GM12878 (cell line): Measurements from ENCODE around the gene EML5. TPM values are rescaled to one million over a fixed set of nuclear protein-coding genes. Genes with fewer than 3 reads are reported as not detected.

Source experiments
- ATAC-seq: fragments of 200-7000 bp; cut with Tn5 transposase; 3 replicates; pipeline ENCODE4 v1.9.1; 2020; ENCODE audit warnings: mild to moderate bottlenecking, moderate library complexity
- BruUV-seq: library from RNA; stranded (reverse); fragments of 400-500 nt; replicated peaks from 2 replicates; lab custom pipeline; 2021; lab: Mats Ljungman, UMichigan
- CTCF ChIA-PET: fragments of 300-600 bp; sonication (Branson Sonifier 250); formaldehyde crosslinking; extraction: SDS; loops from one replicate; lab custom pipeline; 2021; ENCODE audit warnings: inconsistent platforms; lab: Yijun Ruan, JAX
- POLR2A ChIA-PET: fragments of 350-600 bp; formaldehyde crosslinking; extraction: SDS; loops from one replicate; lab custom pipeline; 2021; ENCODE audit warnings: inconsistent platforms; lab: Charles Lee
- RAD21 ChIA-PET: fragments of 300-600 bp; sonication (Branson Sonifier 250); formaldehyde crosslinking; loops from one replicate; lab custom pipeline; 2023; ENCODE audit warnings: antibody characterized with exemption; ENCODE audit not compliant: unreplicated experiment; lab: Charles Lee
- SMC1A ChIA-PET: fragments of 300-600 bp; sonication (Branson Sonifier 250); formaldehyde crosslinking; loops from one replicate; lab custom pipeline; 2023; ENCODE audit not compliant: unreplicated experiment, uncharacterized antibody; lab: Charles Lee
- DNase-seq: peaks from one replicate; pipeline ENCODE4 v3.0.0-alpha.2; 2011; ENCODE audit warnings: low read depth, low spot score
- FAIRE-seq: peaks from 3 replicates; lab custom pipeline; 2011; peaks lifted over from hg19 to GRCh38; lab: Jason Lieb, UNC
- H2AFZ ChIP-seq: 2 replicates; pipeline ENCODE4 v1.6.0; 2011; ENCODE audit warnings: low read depth, low read length, control low read depth; ENCODE audit not compliant: control insufficient read depth
- H3K27ac ChIP-seq: 2 replicates; pipeline ENCODE4 v1.5.1; 2011; ENCODE audit warnings: control low read depth; ENCODE audit not compliant: control insufficient read depth, insufficient read depth
- H3K27me3 ChIP-seq, 2 experiments: replicated peaks in 1 of 2; 2 replicates each; pipeline versions ENCODE4 v1.6.0 to v1.6.1; 2011; ENCODE audit warnings: low read length in 1 of 2; ENCODE audit not compliant: control insufficient read depth in 2 of 2, insufficient read depth in 2 of 2
- H3K36me3 ChIP-seq, 2 experiments: 2 replicates each; pipeline ENCODE4 v1.5.1; 2011; ENCODE audit warnings: low read length in 1 of 2; ENCODE audit not compliant: control insufficient read depth in 2 of 2, insufficient read depth in 2 of 2
- H3K4me1 ChIP-seq: 2 replicates; pipeline ENCODE4 v1.6.1; 2011; ENCODE audit warnings: mild to moderate bottlenecking, low read length, moderate library complexity, mixed read lengths; ENCODE audit not compliant: control insufficient read depth, insufficient read depth
- H3K4me2 ChIP-seq: 2 replicates; pipeline ENCODE4 v1.6.0; 2011; ENCODE audit warnings: control low read depth; ENCODE audit not compliant: control insufficient read depth, insufficient read depth
- H3K4me3 ChIP-seq: fragments of 200-600 bp; sonication (generic); 2 replicates; pipeline ENCODE4 v1.5.1; 2016
- H3K79me2 ChIP-seq: 2 replicates; pipeline ENCODE4 v1.6.0; 2011; ENCODE audit warnings: low read length; ENCODE audit not compliant: control insufficient read depth, insufficient read depth
- H3K9ac ChIP-seq: 2 replicates; pipeline ENCODE4 v1.8.0; 2011; ENCODE audit warnings: low read length, control low read depth, mixed read lengths; ENCODE audit not compliant: control insufficient read depth, insufficient read depth
- H3K9me3 ChIP-seq: replicated peaks from 3 replicates; pipeline ENCODE4 v1.5.1; 2011; ENCODE audit warnings: mild to moderate bottlenecking, low read length; ENCODE audit not compliant: control insufficient read depth, insufficient read depth
- H4K20me1 ChIP-seq: 2 replicates; pipeline ENCODE4 v1.6.0; 2011; ENCODE audit not compliant: control insufficient read depth, insufficient read depth
- NR2C2 ChIP-seq: IDR thresholded peaks from 2 replicates; pipeline ENCODE4 v1.6.1; 2011; ENCODE audit warnings: borderline replicate concordance, low read depth; ENCODE audit not compliant: control insufficient read depth, insufficient read length
- RUNX3 ChIP-seq: IDR thresholded peaks from 2 replicates; pipeline ENCODE4 v1.6.1; 2012; ENCODE audit warnings: low read length, inconsistent platforms
- SUPT20H ChIP-seq: IDR thresholded peaks from 2 replicates; pipeline ENCODE4 v1.6.1; 2011; ENCODE audit warnings: low read depth, mild to moderate bottlenecking, low read length, moderate library complexity, borderline replicate concordance; ENCODE audit not compliant: control insufficient read depth
- WGBS: methylation state at CpG from one replicate; pipeline ENCODE4 v1.1.6; 2016; ENCODE audit warnings: low lambda C conversion rate; ENCODE audit not compliant: insufficient replicate concordance, insufficient coverage; ENCODE audit errors: missing lambda C conversion rate; 5-methylcytosine and 5-hydroxymethylcytosine counted together
- in situ Hi-C: fragments of 300-500 bp; cut with MboI; formaldehyde crosslinking; loops from 9 replicates; pipeline ENCODE4 v1.14.3; 2018; ENCODE audit warnings: mixed read lengths
- intact Hi-C: fragments of 100-400 bp; cut with micrococcal nuclease; formaldehyde crosslinking; loops from one replicate; pipeline ENCODE4 v1.14.2; 2022; ENCODE audit not compliant: unreplicated experiment
- polyA plus RNA-seq, 11 experiments: library from polyadenylated mRNA; depleted of rRNA in 4 of 11; unstranded in 6 of 11; stranded (reverse) in 5 of 11; fragments of >200 nt; fragmentation: Nextera tagmentation in 4 of 11; fragmentation: Illumina TruSeq in 1 of 11; extraction: Ambion mirVana in 4 of 11; extraction: Trizol in 1 of 11; gene quantifications; 1 replicate in 1 of 11; 2 replicates in 10 of 11; pipeline versions ENCODE4 v1.2.1 to v1.2.3, GENCODE V29; 2011 to 2016; ENCODE audit warnings: inconsistent platforms in 2 of 11, missing spikeins in 2 of 11, low read depth in 1 of 11
- total RNA-seq, 4 experiments: library from RNA; depleted of rRNA in 3 of 4; stranded (reverse); fragments of >200 nt in 3 of 4; fragmentation: Illumina TruSeq in 1 of 4; extraction: Trizol in 1 of 4; gene quantifications; 2 replicates each; pipeline versions ENCODE4 v1.2.1 to v1.2.3, GENCODE V29; 2013 to 2021
- TF ChIP-seq, protein P1 (sequence below): fragments of 450-650 bp; IDR thresholded peaks from 2 replicates; pipeline ENCODE4 v1.6.1; 2017; ENCODE audit warnings: low read depth, mild to moderate bottlenecking, moderate library complexity

Gene EML5
- total and polyA plus RNA-seq, 10 of the 15 experiments (the other 5 are each of a cell fraction or from before 2014, with no cell fraction given): 0.08 to 0.35 (median 0.22) TPM; not detected in 1

DNA sequence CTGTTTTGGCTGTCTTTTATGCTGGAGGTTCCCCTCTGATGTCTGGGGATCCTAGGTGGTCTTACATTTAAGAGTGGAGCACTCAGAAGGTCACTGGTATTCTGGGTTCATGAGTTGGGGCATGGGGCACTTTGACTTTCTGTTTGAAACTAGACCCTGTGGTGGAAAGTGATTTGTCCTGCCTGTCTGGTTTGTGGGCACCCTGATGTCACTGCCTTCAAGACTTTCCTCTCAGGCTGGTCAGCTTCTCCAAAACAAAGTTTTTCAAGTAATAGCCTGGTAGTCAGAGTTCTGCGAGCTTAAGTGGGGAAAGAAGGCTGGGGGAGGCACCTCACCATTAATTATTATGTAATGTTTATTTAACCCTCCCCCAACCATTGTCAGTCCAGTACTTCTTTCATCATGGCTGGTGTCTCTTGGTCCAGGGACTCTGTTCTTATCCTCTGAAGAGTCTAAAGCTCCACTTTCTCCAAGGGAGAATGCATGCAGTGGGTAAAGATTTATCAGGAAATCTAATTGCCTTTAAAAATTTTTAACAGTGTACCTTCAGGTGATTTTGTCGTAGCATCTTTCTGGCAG lies 194.6 kb downstream of the EML5 start:
- FAIRE-seq (no peak), DNase-seq (no peak), ATAC-seq (peak; percentile 30)
- WGBS: 40% methylated on average over 2 of the region's 2 CpGs
- POLR2A ChIA-PET: interaction anchor here (0.5 kb wide), 1 partner anchor 534 kb away, joined by 3 read pairs; no protein-coding TSS in a partner anchor
- H4K20me1 ChIP-seq: no peaks in the 10 kb centered on the region; the same call in 1 of the 2 replicates
- no peak overlapping the region for H3K9ac ChIP-seq
- H3K4me2 ChIP-seq: no peak overlapping the region
- CTCF ChIA-PET: interaction anchor here (1.2 to 1.3 kb wide), 2 partner anchors 25 to 70 kb away, joined by 4 to 5 read pairs; no protein-coding TSS in a partner anchor
- no peak overlapping the region for H2AFZ ChIP-seq
- no peaks in the 10 kb centered on the region for H3K9me3 ChIP-seq
- SMC1A ChIA-PET: interaction anchor here (0.5 to 2.2 kb wide), 3 partner anchors 13 to 114 kb away, joined by 3 to 7 read pairs (median 4); no protein-coding TSS in a partner anchor
- intact Hi-C loops: no loop called here
- H3K36me3 ChIP-seq: peaks cover 8 to 11% of the 10 kb centered on the region in 2 experiments; a peak in 3 of 4 replicates
- peak overlapping the region; percentile 93 for H3K27ac ChIP-seq
- no TSS peak for BruUV-seq
- TF ChIP-seq SUPT20H (no peak), RUNX3 (peak; percentile 35; the same call in 1 of the 2 replicates)
- TF ChIP-seq, protein P1, sequence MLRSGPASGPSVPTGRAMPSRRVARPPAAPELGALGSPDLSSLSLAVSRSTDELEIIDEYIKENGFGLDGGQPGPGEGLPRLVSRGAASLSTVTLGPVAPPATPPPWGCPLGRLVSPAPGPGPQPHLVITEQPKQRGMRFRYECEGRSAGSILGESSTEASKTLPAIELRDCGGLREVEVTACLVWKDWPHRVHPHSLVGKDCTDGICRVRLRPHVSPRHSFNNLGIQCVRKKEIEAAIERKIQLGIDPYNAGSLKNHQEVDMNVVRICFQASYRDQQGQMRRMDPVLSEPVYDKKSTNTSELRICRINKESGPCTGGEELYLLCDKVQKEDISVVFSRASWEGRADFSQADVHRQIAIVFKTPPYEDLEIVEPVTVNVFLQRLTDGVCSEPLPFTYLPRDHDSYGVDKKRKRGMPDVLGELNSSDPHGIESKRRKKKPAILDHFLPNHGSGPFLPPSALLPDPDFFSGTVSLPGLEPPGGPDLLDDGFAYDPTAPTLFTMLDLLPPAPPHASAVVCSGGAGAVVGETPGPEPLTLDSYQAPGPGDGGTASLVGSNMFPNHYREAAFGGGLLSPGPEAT: no peak
- TF ChIP-seq, all 136 proteins: peak for 1
- in situ Hi-C loops: no loop called here
- RAD21 ChIA-PET: no interaction called here
- H3K79me2 ChIP-seq: no peaks in the 10 kb centered on the region
- peaks cover 28% of the 10 kb centered on the region for H3K4me1 ChIP-seq
- no peak overlapping the region for H3K4me3 ChIP-seq
- H3K27me3 ChIP-seq: no peaks in the 10 kb centered on the region

DNA sequence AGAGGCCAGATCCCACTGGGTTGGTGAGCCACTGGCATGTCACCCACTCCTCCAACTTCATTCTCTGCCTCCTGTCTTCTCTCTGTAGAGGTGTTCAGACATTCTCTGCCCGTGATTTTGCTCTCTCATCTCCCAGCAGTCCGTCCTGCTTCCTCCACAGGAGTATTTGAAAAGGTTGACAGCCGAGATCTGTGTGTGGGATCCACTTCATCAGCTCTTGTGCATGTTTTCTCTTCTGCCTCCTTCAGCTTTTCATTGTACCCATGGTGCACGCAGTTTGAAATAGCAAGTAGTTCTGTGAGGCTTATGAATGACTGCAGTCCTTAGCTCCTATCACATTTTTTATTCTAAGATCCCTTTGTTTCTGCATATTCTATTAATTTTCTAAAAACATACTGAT lies 195.2 kb downstream of the EML5 start:
- SMC1A ChIA-PET: no interaction called here
- H4K20me1 ChIP-seq: no peaks in the 10 kb centered on the region; the same call in 1 of the 2 replicates
- peaks cover 28% of the 10 kb centered on the region for H3K4me1 ChIP-seq
- H3K4me3 ChIP-seq: no peak overlapping the region
- 98% methylated on average over 4 of the region's 4 CpGs for WGBS
- no peak overlapping the region for H3K9ac ChIP-seq
- TF ChIP-seq NR2C2: no peak
- TF ChIP-seq, all 136 proteins: peak for 0
- Histone ChIP-seq H3K27ac (no peak overlapping the region), H3K36me3 (peaks cover 5 to 7% of the 10 kb centered on the region in 2 experiments; a peak in 3 of 4 replicates), H3K27me3 (no peaks in the 10 kb centered on the region), H3K9me3 (no peaks in the 10 kb centered on the region), H2AFZ (no peak overlapping the region), H3K4me2 (no peak overlapping the region), H3K79me2 (no peaks in the 10 kb centered on the region)
- intact Hi-C loops: no loop called here
- ATAC-seq (no peak), FAIRE-seq (no peak), DNase-seq (no peak)
- RAD21 ChIA-PET: no interaction called here
- POLR2A ChIA-PET: no interaction called here
- no TSS peak for BruUV-seq
- CTCF ChIA-PET: interaction anchor here (1.2 to 1.3 kb wide), 2 partner anchors 24 to 70 kb away, joined by 4 to 5 read pairs; no protein-coding TSS in a partner anchor
- in situ Hi-C loops: no loop called here
